C4-2B (cell line): ENCODE results near the gene RAD23B.

Experiments used
- CTCF ChIP-seq: fragments of 450-650 bp; conservative IDR thresholded peaks from 2 replicates; pipeline ENCODE4 v1.5.1; 2017; ENCODE audit warnings: mild to moderate bottlenecking
- ZFX ChIP-seq: fragments of 450-650 bp; IDR thresholded peaks from 2 replicates; pipeline ENCODE4 v1.6.1; 2017

- TF ChIP-seq CTCF, result no peak
- TF ChIP-seq ZFX, result no peak
These were observed 33.9 kb upstream of the RAD23B start for GRCh38 chr9:107249131-107249533.
